Neuronal stem cell (in vitro differentiated cells): Measurements from ENCODE around the gene FAM217B.

Source experiments
- DNase-seq: peaks from one replicate; pipeline ENCODE4 v3.0.0-alpha.2; 2013; ENCODE audit warnings: low spot score
- H2AFZ ChIP-seq: one replicate; pipeline ENCODE4 v1.6.1; 2013; ENCODE audit warnings: mild to moderate bottlenecking, low read length, inconsistent platforms
- H2AK5ac ChIP-seq: 2 replicates; pipeline ENCODE4 v1.6.1; 2013; ENCODE audit warnings: low read depth, mild to moderate bottlenecking, inconsistent platforms, low read length, moderate library complexity, mixed read lengths
- H2BK120ac ChIP-seq: 2 replicates; pipeline ENCODE4 v1.6.1; 2013; ENCODE audit warnings: low read depth, mild to moderate bottlenecking, inconsistent platforms, low read length, moderate library complexity, mixed read lengths
- H2BK12ac ChIP-seq: one replicate; pipeline ENCODE4 v1.6.1; 2013; ENCODE audit warnings: low read length, inconsistent platforms
- H2BK15ac ChIP-seq: 2 replicates; pipeline ENCODE4 v1.6.1; 2013; ENCODE audit warnings: mild to moderate bottlenecking, low read length, inconsistent platforms, mixed read lengths
- H2BK5ac ChIP-seq: one replicate; pipeline ENCODE4 v1.6.1; 2013; ENCODE audit warnings: inconsistent platforms, mild to moderate bottlenecking, low read length, moderate library complexity
- H3K14ac ChIP-seq: one replicate; pipeline ENCODE4 v1.6.1; 2013; ENCODE audit warnings: low read length, inconsistent platforms
- H3K18ac ChIP-seq: 2 replicates; pipeline ENCODE4 v1.6.1; 2013; ENCODE audit warnings: low read length, inconsistent platforms
- H3K23ac ChIP-seq: 2 replicates; pipeline ENCODE4 v1.6.1; 2013; ENCODE audit warnings: low read depth, mild to moderate bottlenecking, mixed read lengths, low read length, inconsistent platforms; ENCODE audit not compliant: poor library complexity
- H3K27ac ChIP-seq: replicated peaks from 3 replicates; pipeline ENCODE4 v1.5.1; 2013; ENCODE audit warnings: low read length, inconsistent platforms
- H3K27me3 ChIP-seq, 3 experiments: 2 replicates each; pipeline ENCODE4 v1.6.1; 2013; ENCODE audit warnings: low read length in 3 of 3, mild to moderate bottlenecking in 2 of 3, inconsistent platforms in 1 of 3, low read depth in 1 of 3, mixed read lengths in 1 of 3, moderate library complexity in 1 of 3; ENCODE audit not compliant: control insufficient read depth in 3 of 3, insufficient read depth in 3 of 3
- H3K36me3 ChIP-seq, 2 donors: replicated peaks in 1 of 2; 2 replicates each; pipeline ENCODE4 v1.6.1; 2013; ENCODE audit warnings: low read length in 2 of 2; ENCODE audit not compliant: control insufficient read depth in 2 of 2, insufficient read depth in 2 of 2
- H3K4ac ChIP-seq: 2 replicates; pipeline ENCODE4 v1.6.1; 2013; ENCODE audit warnings: inconsistent platforms, mild to moderate bottlenecking, low read length, moderate library complexity
- H3K4me1 ChIP-seq, 2 donors: 1 replicate in 1 of 2; 2 replicates in 1 of 2; pipeline ENCODE4 v1.6.1; 2013; ENCODE audit warnings: low read length in 2 of 2, low read depth in 1 of 2; ENCODE audit not compliant: control insufficient read depth in 2 of 2, insufficient read depth in 1 of 2
- H3K4me2 ChIP-seq: one replicate; pipeline ENCODE4 v1.6.1; 2013; ENCODE audit warnings: mild to moderate bottlenecking, low read length, inconsistent platforms; ENCODE audit not compliant: insufficient read depth, poor library complexity, severe bottlenecking
- H3K4me3 ChIP-seq, 2 donors: 2 replicates each; pipeline ENCODE4 v1.5.1; 2013; ENCODE audit warnings: low read length in 2 of 2, mild to moderate bottlenecking in 2 of 2, inconsistent platforms in 1 of 2, moderate library complexity in 1 of 2
- H3K79me1 ChIP-seq: one replicate; pipeline ENCODE4 v1.6.1; 2013; ENCODE audit warnings: low read depth, mild to moderate bottlenecking, inconsistent platforms, low read length, moderate library complexity
- H3K9ac ChIP-seq: one replicate; pipeline ENCODE4 v1.6.1; 2013; ENCODE audit warnings: mild to moderate bottlenecking, low read depth, low read length, inconsistent platforms; ENCODE audit not compliant: poor library complexity
- H3K9me3 ChIP-seq, 2 donors: replicated peaks in 1 of 2; 2 replicates each; pipeline versions ENCODE3 to v1.6.1; 2013; ENCODE audit warnings: low read length in 2 of 2, mild to moderate bottlenecking in 2 of 2, inconsistent platforms in 1 of 2, low read depth in 1 of 2, mixed read lengths in 1 of 2, moderate library complexity in 1 of 2; ENCODE audit not compliant: control insufficient read depth in 2 of 2, insufficient read depth in 1 of 2
- H4K8ac ChIP-seq: one replicate; pipeline ENCODE4 v1.6.1; 2013; ENCODE audit warnings: low read depth, mild to moderate bottlenecking, inconsistent platforms, low read length, moderate library complexity
- H4K91ac ChIP-seq: one replicate; pipeline ENCODE4 v1.6.1; 2013; ENCODE audit warnings: low read length, low read depth, mild to moderate bottlenecking, inconsistent platforms; ENCODE audit not compliant: poor library complexity
- WGBS, 2 donors: extraction: QIAGEN DNeasy Blood & Tissue Kit; methylation state at CpG; one replicate each; pipeline ENCODE4 v1.1.7; 2013; ENCODE audit warnings: missing lambda C conversion rate in 2 of 2, mixed read lengths in 1 of 2; ENCODE audit not compliant: insufficient read length in 2 of 2, insufficient replicate concordance in 1 of 2; ENCODE audit errors: extremely low coverage in 2 of 2; 5-methylcytosine and 5-hydroxymethylcytosine counted together

Gene FAM217B

DNA sequence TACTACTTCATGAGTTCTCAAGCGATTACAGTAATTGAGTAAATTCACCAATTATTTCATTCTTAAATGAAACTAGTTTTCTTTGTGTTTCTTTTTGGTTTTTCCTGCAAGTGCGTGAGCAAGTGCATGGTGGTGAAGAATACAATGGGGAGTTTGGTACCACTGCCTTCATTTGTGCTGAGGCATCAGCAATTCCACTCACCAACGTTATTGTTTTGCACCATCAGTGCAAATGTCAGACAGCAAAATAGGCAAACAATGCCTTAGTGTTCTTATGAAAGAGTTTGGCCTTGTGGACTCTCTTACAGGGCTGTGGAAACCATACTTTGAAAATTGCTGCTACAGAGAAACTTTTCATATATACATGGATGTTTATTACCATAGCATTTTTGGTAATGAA, 26.2 kb downstream of the FAM217B start:
- H3K79me1 ChIP-seq, result no peaks in the 10 kb centered on the region

DNA sequence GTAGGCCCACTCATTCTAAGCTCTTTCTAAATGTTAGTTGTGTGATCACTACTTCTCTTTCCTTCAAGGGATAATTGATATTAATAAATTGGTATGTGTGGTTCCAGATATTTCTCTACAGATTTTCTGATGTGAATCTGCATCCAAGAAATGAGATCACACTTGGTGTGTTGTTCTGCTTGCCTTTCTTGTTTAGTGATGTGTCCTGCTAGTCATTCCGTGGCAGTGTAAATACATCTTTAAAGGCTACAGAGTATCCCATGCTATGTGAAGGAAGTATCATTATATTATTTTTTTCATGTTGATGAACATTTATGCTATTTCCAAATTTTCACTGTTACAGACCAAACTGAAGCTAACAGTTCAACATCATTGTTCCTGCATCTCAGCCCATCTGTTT, 31.2 kb downstream of the FAM217B start:
- no peak overlapping the region for H2BK5ac ChIP-seq
- no CpG with 5 or more reads among the region's 1 CpG for WGBS, 2 donors
- no peaks in the 10 kb centered on the region for H3K27me3 ChIP-seq

More for the DNA sequence above, 26.2 kb downstream of the FAM217B start:
- Histone ChIP-seq H3K18ac (no peak overlapping the region), H4K91ac (no peak overlapping the region), H4K8ac (no peak overlapping the region), H2BK5ac (no peak overlapping the region), H3K4me3 (no peak overlapping the region), H3K27ac (no peak overlapping the region), H3K4ac (no peak overlapping the region), H2AFZ (no peak overlapping the region), H3K23ac (no peak overlapping the region), H3K27me3 (no peaks in the 10 kb centered on the region), H2AK5ac (no peak overlapping the region), H2BK15ac (no peak overlapping the region), H3K4me1 (no peaks in the 10 kb centered on the region), H3K4me2 (no peak overlapping the region), H2BK12ac (no peak overlapping the region), H3K36me3 (no peaks in the 10 kb centered on the region), H3K9ac (no peak overlapping the region), H2BK120ac (no peak overlapping the region), H3K9me3 (no peaks in the 10 kb centered on the region), H3K14ac (no peak overlapping the region)
- WGBS, 2 donors, result no CpG with 5 or more reads among the region's 3 CpGs
- no peak for DNase-seq

DNA sequence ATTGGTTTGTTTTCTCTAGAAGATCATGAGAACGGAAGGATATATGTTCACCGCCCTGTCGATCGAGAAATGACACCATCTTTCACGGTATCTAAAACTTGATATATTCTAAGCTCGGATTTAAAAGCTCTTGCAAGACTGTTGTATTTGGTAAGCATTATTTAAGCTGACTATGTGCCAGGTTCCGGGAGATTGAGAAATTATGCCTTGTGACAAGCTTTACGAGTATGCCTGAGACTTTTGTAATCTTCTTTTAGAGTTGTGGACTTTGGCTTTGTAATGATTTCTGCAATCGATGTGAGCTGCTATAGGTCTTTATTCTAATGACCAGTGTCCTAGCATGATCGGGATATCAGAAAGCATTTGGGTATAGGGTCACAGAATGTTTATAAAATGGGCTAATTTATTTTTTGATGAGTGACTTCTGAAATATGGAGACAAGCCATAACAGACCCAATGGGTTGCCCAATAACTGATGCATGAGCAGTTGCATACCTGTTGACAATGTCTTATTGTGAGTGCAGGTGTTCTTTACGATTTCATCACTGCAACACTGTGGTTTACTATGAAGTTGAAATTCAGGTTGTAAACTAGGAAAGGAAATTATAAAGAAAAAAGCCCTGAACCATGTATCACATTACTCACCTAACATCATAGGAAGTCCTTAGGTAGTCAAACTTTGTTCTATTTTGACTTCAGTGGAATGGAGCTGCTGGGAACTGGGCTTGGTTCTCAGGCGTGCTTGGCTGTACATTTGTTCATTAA, 32.0 kb downstream of the FAM217B start:
- H3K27ac ChIP-seq, result no peak overlapping the region
- no peak overlapping the region for H3K23ac ChIP-seq
- H3K4me2 ChIP-seq, result no peak overlapping the region
- H3K27me3 ChIP-seq, result no peaks in the 10 kb centered on the region
- H3K4me1 ChIP-seq, result no peaks in the 10 kb centered on the region
- DNase-seq, result no peak
- no peak overlapping the region for H4K8ac ChIP-seq
- H2AFZ ChIP-seq, result no peak overlapping the region
- no peak overlapping the region for H2BK5ac ChIP-seq
- no peak overlapping the region for H3K18ac ChIP-seq
- H2BK15ac ChIP-seq, result no peak overlapping the region
- no peak overlapping the region for H2AK5ac ChIP-seq
- no peak overlapping the region for H3K9ac ChIP-seq
- H4K91ac ChIP-seq, result no peak overlapping the region
- H2BK12ac ChIP-seq, result no peak overlapping the region
- no peak overlapping the region for H3K4me3 ChIP-seq
- no peaks in the 10 kb centered on the region for H3K36me3 ChIP-seq
- no peaks in the 10 kb centered on the region for H3K79me1 ChIP-seq
- H3K14ac ChIP-seq, result no peak overlapping the region
- no peak overlapping the region for H3K4ac ChIP-seq
- no peak overlapping the region for H2BK120ac ChIP-seq
- no peaks in the 10 kb centered on the region for H3K9me3 ChIP-seq
- no CpG with 5 or more reads among the region's 12 CpGs for WGBS, 2 donors

More for the DNA sequence above, 31.2 kb downstream of the FAM217B start:
- H3K9me3 ChIP-seq, result no peaks in the 10 kb centered on the region
- no peak overlapping the region for H3K23ac ChIP-seq
- H3K4me2 ChIP-seq, result no peak overlapping the region
- H3K4me3 ChIP-seq, result no peak overlapping the region
- H2BK12ac ChIP-seq, result no peak overlapping the region
- H3K18ac ChIP-seq, result no peak overlapping the region
- no peak for DNase-seq
- no peak overlapping the region for H3K27ac ChIP-seq
- H3K4me1 ChIP-seq, result no peaks in the 10 kb centered on the region
- no peak overlapping the region for H2BK15ac ChIP-seq
- H3K4ac ChIP-seq, result no peak overlapping the region
- no peak overlapping the region for H3K9ac ChIP-seq
- H3K79me1 ChIP-seq, result no peaks in the 10 kb centered on the region
- H2BK120ac ChIP-seq, result no peak overlapping the region
- H4K8ac ChIP-seq, result no peak overlapping the region
- no peak overlapping the region for H3K14ac ChIP-seq
- H2AFZ ChIP-seq, result no peak overlapping the region
- no peak overlapping the region for H2AK5ac ChIP-seq
- H4K91ac ChIP-seq, result no peak overlapping the region
- H3K36me3 ChIP-seq, result no peaks in the 10 kb centered on the region

DNA sequence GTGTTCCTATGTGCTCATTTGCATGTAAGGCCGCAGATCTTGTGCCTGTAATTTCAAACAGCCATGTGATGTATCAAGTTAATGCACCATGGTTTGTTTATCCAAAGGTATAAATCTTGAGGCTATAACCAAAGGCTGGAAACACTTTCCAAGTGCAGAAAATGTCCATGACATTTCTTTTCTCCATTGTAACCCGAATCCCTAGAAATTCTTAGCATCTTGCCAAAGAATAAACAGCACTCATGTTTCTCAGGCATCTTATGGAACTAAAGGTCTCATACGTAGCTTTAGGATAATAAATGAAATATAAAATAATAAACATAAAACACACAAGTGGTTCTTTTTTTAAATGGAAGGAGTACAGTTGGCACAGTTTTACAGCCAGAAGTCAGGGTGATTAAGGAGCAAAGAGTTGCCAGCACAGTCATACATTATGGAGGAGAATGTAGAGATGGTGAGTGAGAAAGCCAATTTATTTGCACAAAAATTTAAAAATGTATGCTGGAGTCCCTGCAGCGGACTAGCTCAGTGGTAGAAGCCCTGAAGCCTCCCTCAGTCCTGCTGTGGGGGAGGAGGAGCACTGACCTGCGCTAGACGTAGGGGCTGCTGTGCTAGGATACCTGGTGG, 36.1 kb downstream of the FAM217B start:
- no CpG with 5 or more reads among the region's 6 CpGs for WGBS, 2 donors
- H3K23ac ChIP-seq, result no peak overlapping the region
- H3K36me3 ChIP-seq, result no peaks in the 10 kb centered on the region
- no peak overlapping the region for H3K27ac ChIP-seq
- no peak overlapping the region for H3K9ac ChIP-seq
- H3K79me1 ChIP-seq, result no peaks in the 10 kb centered on the region
- H2BK120ac ChIP-seq, result no peak overlapping the region
- no peak overlapping the region for H4K91ac ChIP-seq
- H3K27me3 ChIP-seq, result no peaks in the 10 kb centered on the region
- no peak overlapping the region for H3K14ac ChIP-seq
- DNase-seq, result no peak
- H2BK15ac ChIP-seq, result no peak overlapping the region
- no peak overlapping the region for H2BK12ac ChIP-seq
- no peaks in the 10 kb centered on the region for H3K4me1 ChIP-seq
- no peak overlapping the region for H2AK5ac ChIP-seq
- no peak overlapping the region for H3K4ac ChIP-seq
- no peak overlapping the region for H2BK5ac ChIP-seq
- no peak overlapping the region for H3K4me2 ChIP-seq
- no peak overlapping the region for H3K4me3 ChIP-seq
- H4K8ac ChIP-seq, result no peak overlapping the region
- no peak overlapping the region for H3K18ac ChIP-seq
- H3K9me3 ChIP-seq, result no peaks in the 10 kb centered on the region
- H2AFZ ChIP-seq, result no peak overlapping the region
